ENCODE results near the gene IL17RD.

IL17RD gene

DNA sequence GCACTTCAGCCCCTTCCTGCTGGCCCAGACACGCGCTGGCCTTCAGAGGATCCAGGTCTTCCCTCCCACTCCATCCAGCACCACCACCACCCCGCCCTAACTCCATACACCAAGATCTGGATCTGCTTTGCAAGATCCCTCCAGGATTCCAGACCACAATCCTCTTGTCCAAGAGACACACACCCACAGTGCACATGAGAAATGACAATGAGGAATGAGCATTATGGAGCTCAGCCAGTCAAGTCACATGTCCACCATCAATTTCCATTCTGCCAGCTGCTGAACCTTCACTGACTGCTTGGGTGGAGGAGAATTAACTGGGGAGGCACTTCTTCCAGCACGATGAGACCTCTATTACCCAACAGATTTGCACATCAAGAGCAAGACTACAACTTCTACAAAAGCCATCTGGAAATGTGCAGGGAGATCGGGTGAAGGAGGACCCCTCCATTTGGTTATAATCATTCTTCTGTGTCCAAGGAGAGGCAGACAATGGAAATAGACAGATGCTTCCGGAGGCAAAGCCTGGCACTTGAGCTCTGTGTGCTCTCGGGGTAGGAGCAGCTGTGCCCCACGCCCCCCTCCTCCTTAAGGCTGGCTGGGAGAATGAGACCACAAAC lies 117.0 kb downstream of the IL17RD start (continued):
- TF ChIP-seq, protein P1, sequence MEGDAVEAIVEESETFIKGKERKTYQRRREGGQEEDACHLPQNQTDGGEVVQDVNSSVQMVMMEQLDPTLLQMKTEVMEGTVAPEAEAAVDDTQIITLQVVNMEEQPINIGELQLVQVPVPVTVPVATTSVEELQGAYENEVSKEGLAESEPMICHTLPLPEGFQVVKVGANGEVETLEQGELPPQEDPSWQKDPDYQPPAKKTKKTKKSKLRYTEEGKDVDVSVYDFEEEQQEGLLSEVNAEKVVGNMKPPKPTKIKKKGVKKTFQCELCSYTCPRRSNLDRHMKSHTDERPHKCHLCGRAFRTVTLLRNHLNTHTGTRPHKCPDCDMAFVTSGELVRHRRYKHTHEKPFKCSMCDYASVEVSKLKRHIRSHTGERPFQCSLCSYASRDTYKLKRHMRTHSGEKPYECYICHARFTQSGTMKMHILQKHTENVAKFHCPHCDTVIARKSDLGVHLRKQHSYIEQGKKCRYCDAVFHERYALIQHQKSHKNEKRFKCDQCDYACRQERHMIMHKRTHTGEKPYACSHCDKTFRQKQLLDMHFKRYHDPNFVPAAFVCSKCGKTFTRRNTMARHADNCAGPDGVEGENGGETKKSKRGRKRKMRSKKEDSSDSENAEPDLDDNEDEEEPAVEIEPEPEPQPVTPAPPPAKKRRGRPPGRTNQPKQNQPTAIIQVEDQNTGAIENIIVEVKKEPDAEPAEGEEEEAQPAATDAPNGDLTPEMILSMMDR (tag by site-specific recombination; IDR thresholded peaks at IDR 0.05), result no peak
- TF ChIP-seq ZSCAN30 (tag by site-specific recombination; IDR thresholded peaks at IDR 0.05) (no peak), ZBTB17 (tag by site-specific recombination; IDR thresholded peaks at IDR 0.05) (peak; percentile 60), ZNF350 (tag by site-specific recombination; IDR thresholded peaks at IDR 0.05) (no peak), ZNF600 (tag by site-specific recombination; IDR thresholded peaks at IDR 0.05) (peak; percentile 80), GFI1B (tag by site-specific recombination; IDR thresholded peaks at IDR 0.05) (no peak)

GRCh38 chr3:57046101-57046765 lies 118.9 kb downstream of the IL17RD start:
- H3K9me3 ChIP-seq (ENCODE audit: control insufficient read depth, insufficient read depth, low read depth, low read length), result no peaks in the 10 kb centered on the region
- ChIA-PET CTCF (interaction anchor here (1.0 to 1.5 kb wide), 2 partner anchors 14 to 50 kb away, joined by 3 to 4 read pairs; partner anchors contain the start of gene SPATA12), POLR2A (interaction anchor here (1.5 kb wide), 1 partner anchor 14 kb away, joined by 5 read pairs; the partner anchor contains the start of gene SPATA12)

DNA sequence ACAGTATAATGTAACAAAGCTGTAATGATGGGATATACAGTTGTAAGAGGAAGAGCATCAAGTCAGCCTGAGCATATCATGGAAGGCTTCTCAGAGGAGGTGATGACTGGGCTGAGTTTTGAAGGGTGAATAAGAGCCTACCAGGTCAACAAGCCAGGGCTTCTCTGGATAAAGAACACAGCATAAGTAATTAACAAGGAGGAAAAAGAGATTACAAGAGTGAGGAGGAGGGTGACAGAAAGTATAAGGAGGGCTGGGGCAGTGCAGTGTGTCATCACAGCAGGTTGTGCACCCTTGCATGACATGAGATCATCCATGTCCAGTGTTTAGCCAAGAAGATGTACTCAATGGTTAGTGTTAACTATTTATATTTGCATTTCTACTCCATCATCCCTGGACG lies 121.6 kb downstream of the IL17RD start:
- H3K36me3 ChIP-seq (ENCODE audit: control insufficient read depth in 2 of 2, insufficient read depth in 1 of 2, low read length in 2 of 2), result no peaks in the 10 kb centered on the region
- H3K27ac ChIP-seq (ENCODE audit: extremely low read depth, low read depth, low read length), result no peak overlapping the region
- H3K4me3 ChIP-seq (ENCODE audit: low read depth, low read length), result no peak overlapping the region
- TF ChIP-seq ZFP3 (tag by site-specific recombination; IDR thresholded peaks at IDR 0.05; ENCODE audit: low read depth), result peak; percentile 68; the same call in 1 of the 2 replicates
- no peak for TF ChIP-seq ZNF311 (tag by site-specific recombination; IDR thresholded peaks at IDR 0.05; ENCODE audit: borderline replicate concordance)
- H3K4me1 ChIP-seq (ENCODE audit: control insufficient read depth, insufficient read depth, low read length), result no peaks in the 10 kb centered on the region
- POLR2A ChIA-PET, result no interaction called here
- no peaks in the 10 kb centered on the region for H3K9me3 ChIP-seq (ENCODE audit: control insufficient read depth, insufficient read depth, low read depth, low read length)
- CTCF ChIA-PET, result interaction anchor here (0.5 kb wide), 1 partner anchor 8 kb away, joined by 3 read pairs; no protein-coding TSS in a partner anchor

More at GRCh38 chr3:57046101-57046765, 118.9 kb downstream of the IL17RD start:
- Histone ChIP-seq H3K4me3 (ENCODE audit: low read depth, low read length) (no peak overlapping the region), H3K4me1 (ENCODE audit: control insufficient read depth, insufficient read depth, low read length) (no peaks in the 10 kb centered on the region), H3K36me3 (ENCODE audit: control insufficient read depth in 2 of 2, insufficient read depth in 1 of 2, low read length in 2 of 2) (no peaks in the 10 kb centered on the region), H3K27ac (ENCODE audit: extremely low read depth, low read depth, low read length) (no peak overlapping the region)
- no peak for TF ChIP-seq HOXA7 (CRISPR knock-in tag; IDR thresholded peaks at IDR 0.05; ENCODE audit: borderline replicate concordance)
- TF ChIP-seq ZNF473 (tag by site-specific recombination; IDR thresholded peaks at IDR 0.05), result no peak
- no peak for TF ChIP-seq MZF1 (tag by site-specific recombination; IDR thresholded peaks at IDR 0.05; ENCODE audit: borderline replicate concordance)
- TF ChIP-seq ZNF623 (tag by site-specific recombination; IDR thresholded peaks at IDR 0.05), result no peak
- no peak for TF ChIP-seq ZNF10 (tag by site-specific recombination; IDR thresholded peaks at IDR 0.05)
- TF ChIP-seq, protein P2, sequence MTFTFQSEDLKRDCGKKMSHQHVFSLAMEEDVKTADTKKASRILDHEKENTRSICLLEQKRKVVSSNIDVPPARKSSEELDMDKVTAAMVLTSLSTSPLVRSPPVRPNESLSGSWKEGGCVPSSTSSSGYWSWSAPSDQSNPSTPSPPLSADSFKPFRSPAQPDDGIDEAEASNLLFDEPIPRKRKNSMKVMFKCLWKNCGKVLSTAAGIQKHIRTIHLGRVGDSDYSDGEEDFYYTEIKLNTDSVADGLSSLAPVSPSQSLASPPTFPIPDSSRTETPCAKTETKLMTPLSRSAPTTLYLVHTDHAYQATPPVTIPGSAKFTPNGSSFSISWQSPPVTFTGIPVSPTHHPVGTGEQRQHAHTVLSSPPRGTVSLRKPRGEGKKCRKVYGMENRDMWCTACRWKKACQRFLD (tag by site-specific recombination; IDR thresholded peaks at IDR 0.05), result no peak
- TF ChIP-seq ZNF792 (tag by site-specific recombination; IDR thresholded peaks at IDR 0.05), result no peak
- no peak for TF ChIP-seq ZNF133 (tag by site-specific recombination; IDR thresholded peaks at IDR 0.05)
- TF ChIP-seq PBX3 (CRISPR knock-in tag; IDR thresholded peaks at IDR 0.05), result no peak
- no peak for TF ChIP-seq ZSCAN16 (tag by site-specific recombination; IDR thresholded peaks at IDR 0.05)
